ENCODE data around the gene CHST2.

DNA sequence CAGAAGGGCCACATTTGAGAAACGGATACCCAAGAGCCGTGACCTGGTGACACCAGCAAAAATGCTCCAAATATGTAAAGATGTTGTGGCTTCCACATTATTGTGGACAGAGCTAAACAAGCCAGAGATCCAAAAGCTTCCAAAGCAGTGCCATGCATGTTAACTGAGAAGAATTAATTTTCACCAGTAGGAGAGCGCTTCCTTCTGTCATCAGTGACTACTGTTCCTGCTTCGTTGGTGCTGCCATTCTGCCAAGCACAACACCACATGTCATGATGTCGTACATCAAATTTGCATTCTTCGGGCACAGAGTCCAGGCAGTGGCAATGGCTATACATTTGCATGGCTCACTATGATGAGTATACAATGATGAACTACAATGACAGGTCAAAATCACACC is 19.1 kb upstream of the CHST2 start:
- TF ChIP-seq TCF7L2 (IDR thresholded peaks at IDR 0.05; ENCODE audit: borderline replicate concordance, extremely low read depth, insufficient read depth, insufficient read length) = no peak
- TF ChIP-seq, protein P1, sequence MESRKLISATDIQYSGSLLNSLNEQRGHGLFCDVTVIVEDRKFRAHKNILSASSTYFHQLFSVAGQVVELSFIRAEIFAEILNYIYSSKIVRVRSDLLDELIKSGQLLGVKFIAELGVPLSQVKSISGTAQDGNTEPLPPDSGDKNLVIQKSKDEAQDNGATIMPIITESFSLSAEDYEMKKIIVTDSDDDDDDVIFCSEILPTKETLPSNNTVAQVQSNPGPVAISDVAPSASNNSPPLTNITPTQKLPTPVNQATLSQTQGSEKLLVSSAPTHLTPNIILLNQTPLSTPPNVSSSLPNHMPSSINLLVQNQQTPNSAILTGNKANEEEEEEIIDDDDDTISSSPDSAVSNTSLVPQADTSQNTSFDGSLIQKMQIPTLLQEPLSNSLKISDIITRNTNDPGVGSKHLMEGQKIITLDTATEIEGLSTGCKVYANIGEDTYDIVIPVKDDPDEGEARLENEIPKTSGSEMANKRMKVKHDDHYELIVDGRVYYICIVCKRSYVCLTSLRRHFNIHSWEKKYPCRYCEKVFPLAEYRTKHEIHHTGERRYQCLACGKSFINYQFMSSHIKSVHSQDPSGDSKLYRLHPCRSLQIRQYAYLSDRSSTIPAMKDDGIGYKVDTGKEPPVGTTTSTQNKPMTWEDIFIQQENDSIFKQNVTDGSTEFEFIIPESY (IDR thresholded peaks at IDR 0.05; ENCODE audit: extremely low read depth, insufficient replicate concordance, low read length) = no peak
- no peak for TF ChIP-seq EZH2 (IDR thresholded peaks at IDR 0.05)
- TF ChIP-seq, protein P2, sequence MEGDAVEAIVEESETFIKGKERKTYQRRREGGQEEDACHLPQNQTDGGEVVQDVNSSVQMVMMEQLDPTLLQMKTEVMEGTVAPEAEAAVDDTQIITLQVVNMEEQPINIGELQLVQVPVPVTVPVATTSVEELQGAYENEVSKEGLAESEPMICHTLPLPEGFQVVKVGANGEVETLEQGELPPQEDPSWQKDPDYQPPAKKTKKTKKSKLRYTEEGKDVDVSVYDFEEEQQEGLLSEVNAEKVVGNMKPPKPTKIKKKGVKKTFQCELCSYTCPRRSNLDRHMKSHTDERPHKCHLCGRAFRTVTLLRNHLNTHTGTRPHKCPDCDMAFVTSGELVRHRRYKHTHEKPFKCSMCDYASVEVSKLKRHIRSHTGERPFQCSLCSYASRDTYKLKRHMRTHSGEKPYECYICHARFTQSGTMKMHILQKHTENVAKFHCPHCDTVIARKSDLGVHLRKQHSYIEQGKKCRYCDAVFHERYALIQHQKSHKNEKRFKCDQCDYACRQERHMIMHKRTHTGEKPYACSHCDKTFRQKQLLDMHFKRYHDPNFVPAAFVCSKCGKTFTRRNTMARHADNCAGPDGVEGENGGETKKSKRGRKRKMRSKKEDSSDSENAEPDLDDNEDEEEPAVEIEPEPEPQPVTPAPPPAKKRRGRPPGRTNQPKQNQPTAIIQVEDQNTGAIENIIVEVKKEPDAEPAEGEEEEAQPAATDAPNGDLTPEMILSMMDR (IDR thresholded peaks at IDR 0.05 in 2 of 3, conservative IDR thresholded peaks at IDR 0.05 in 1 of 3; ENCODE audit: borderline replicate concordance in 1 of 3, insufficient read depth in 1 of 3, low read depth in 2 of 3, low read length in 2 of 3) = no peak
